Measurements from ENCODE around the gene GJA9.

Gene GJA9

GRCh38 chr1:38905985-38906384 is 24.6 kb upstream of the GJA9 start:
- Histone ChIP-seq H3K4me1 (ENCODE audit: control insufficient read depth, insufficient read depth, low read length) (no peaks in the 10 kb centered on the region), H3K27me3 (ENCODE audit: control insufficient read depth, insufficient read depth, low read length) (no peaks in the 10 kb centered on the region), H3K9ac (ENCODE audit: low read length) (no peak overlapping the region), H3K9me3 (ENCODE audit: control insufficient read depth, low read length) (no peaks in the 10 kb centered on the region), H3K36me3 (ENCODE audit: control insufficient read depth, insufficient read depth, low read length) (no peaks in the 10 kb centered on the region), H3K4me3 (ENCODE audit: low read length) (no peak overlapping the region)

GRCh38 chr1:38899560-38899959 is 18.2 kb upstream of the GJA9 start:
- Histone ChIP-seq H3K4me1 (ENCODE audit: control insufficient read depth, insufficient read depth, low read length) (no peaks in the 10 kb centered on the region), H3K27me3 (ENCODE audit: control insufficient read depth, insufficient read depth, low read length) (no peaks in the 10 kb centered on the region), H3K9me3 (ENCODE audit: control insufficient read depth, low read length) (no peaks in the 10 kb centered on the region), H3K4me3 (ENCODE audit: low read length) (no peak overlapping the region), H3K36me3 (ENCODE audit: control insufficient read depth, insufficient read depth, low read length) (no peaks in the 10 kb centered on the region), H3K9ac (ENCODE audit: low read length) (no peak overlapping the region)

- no peaks in the 10 kb centered on the region for H3K4me1 ChIP-seq (ENCODE audit: control insufficient read depth, insufficient read depth, low read length)
- H3K9ac ChIP-seq (ENCODE audit: low read length) = no peak overlapping the region
- no peaks in the 10 kb centered on the region for H3K27me3 ChIP-seq (ENCODE audit: control insufficient read depth, insufficient read depth, low read length)
- no peak overlapping the region for H3K4me3 ChIP-seq (ENCODE audit: low read length)
- no peaks in the 10 kb centered on the region for H3K36me3 ChIP-seq (ENCODE audit: control insufficient read depth, insufficient read depth, low read length)
- H3K9me3 ChIP-seq (ENCODE audit: control insufficient read depth, low read length) = no peaks in the 10 kb centered on the region
These were observed 17.4 kb upstream of the GJA9 start for GRCh38 chr1:38898653-38899230.

GRCh38 chr1:38896169-38896568 is 14.8 kb upstream of the GJA9 start:
- no peak overlapping the region for H3K4me3 ChIP-seq (ENCODE audit: low read length)
- H3K36me3 ChIP-seq (ENCODE audit: control insufficient read depth, insufficient read depth, low read length) = no peaks in the 10 kb centered on the region

GRCh38 chr1:38892976-38893375 is 11.6 kb upstream of the GJA9 start:
- H3K36me3 ChIP-seq (ENCODE audit: control insufficient read depth, insufficient read depth, low read length) = no peaks in the 10 kb centered on the region
- H3K4me3 ChIP-seq (ENCODE audit: low read length) = no peak overlapping the region

More at GRCh38 chr1:38896169-38896568, 14.8 kb upstream of the GJA9 start:
- H3K4me1 ChIP-seq (ENCODE audit: control insufficient read depth, insufficient read depth, low read length) = no peaks in the 10 kb centered on the region
- no peaks in the 10 kb centered on the region for H3K9me3 ChIP-seq (ENCODE audit: control insufficient read depth, low read length)
- H3K27me3 ChIP-seq (ENCODE audit: control insufficient read depth, insufficient read depth, low read length) = no peaks in the 10 kb centered on the region
- no peak overlapping the region for H3K9ac ChIP-seq (ENCODE audit: low read length)

GRCh38 chr1:38891753-38892152 is 10.4 kb upstream of the GJA9 start:
- Histone ChIP-seq H3K9ac (ENCODE audit: low read length) (no peak overlapping the region), H3K36me3 (ENCODE audit: control insufficient read depth, insufficient read depth, low read length) (no peaks in the 10 kb centered on the region), H3K9me3 (ENCODE audit: control insufficient read depth, low read length) (no peaks in the 10 kb centered on the region), H3K27me3 (ENCODE audit: control insufficient read depth, insufficient read depth, low read length) (no peaks in the 10 kb centered on the region), H3K4me1 (ENCODE audit: control insufficient read depth, insufficient read depth, low read length) (no peaks in the 10 kb centered on the region), H3K4me3 (ENCODE audit: low read length) (no peak overlapping the region)

More at GRCh38 chr1:38892976-38893375, 11.6 kb upstream of the GJA9 start:
- Histone ChIP-seq H3K9ac (ENCODE audit: low read length) (no peak overlapping the region), H3K27me3 (ENCODE audit: control insufficient read depth, insufficient read depth, low read length) (no peaks in the 10 kb centered on the region), H3K9me3 (ENCODE audit: control insufficient read depth, low read length) (no peaks in the 10 kb centered on the region), H3K4me1 (ENCODE audit: control insufficient read depth, insufficient read depth, low read length) (no peaks in the 10 kb centered on the region)

GRCh38 chr1:38889589-38889988 is 8.2 kb upstream of the GJA9 start:
- Histone ChIP-seq H3K4me3 (ENCODE audit: low read length) (no peak overlapping the region), H3K36me3 (ENCODE audit: control insufficient read depth, insufficient read depth, low read length) (no peaks in the 10 kb centered on the region), H3K9me3 (ENCODE audit: control insufficient read depth, low read length) (no peaks in the 10 kb centered on the region), H3K4me1 (ENCODE audit: control insufficient read depth, insufficient read depth, low read length) (no peaks in the 10 kb centered on the region), H3K27me3 (ENCODE audit: control insufficient read depth, insufficient read depth, low read length) (no peaks in the 10 kb centered on the region), H3K9ac (ENCODE audit: low read length) (no peak overlapping the region)

- Histone ChIP-seq H3K9me3 (ENCODE audit: control insufficient read depth, low read length) (no peaks in the 10 kb centered on the region), H3K9ac (ENCODE audit: low read length) (no peak overlapping the region), H3K27me3 (ENCODE audit: control insufficient read depth, insufficient read depth, low read length) (no peaks in the 10 kb centered on the region)
These were observed 7.3 kb upstream of the GJA9 start for GRCh38 chr1:38888423-38889333.

GRCh38 chr1:38885092-38885491 is 3.7 kb upstream of the GJA9 start:
- Histone ChIP-seq H3K4me3 (ENCODE audit: low read length) (no peak overlapping the region), H3K9ac (ENCODE audit: low read length) (no peak overlapping the region), H3K36me3 (ENCODE audit: control insufficient read depth, insufficient read depth, low read length) (no peaks in the 10 kb centered on the region), H3K27me3 (ENCODE audit: control insufficient read depth, insufficient read depth, low read length) (no peaks in the 10 kb centered on the region), H3K4me1 (ENCODE audit: control insufficient read depth, insufficient read depth, low read length) (no peaks in the 10 kb centered on the region), H3K9me3 (ENCODE audit: control insufficient read depth, low read length) (no peaks in the 10 kb centered on the region)

More at GRCh38 chr1:38888423-38889333, 7.3 kb upstream of the GJA9 start:
- H3K4me1 ChIP-seq (ENCODE audit: control insufficient read depth, insufficient read depth, low read length) = no peaks in the 10 kb centered on the region
- no peaks in the 10 kb centered on the region for H3K36me3 ChIP-seq (ENCODE audit: control insufficient read depth, insufficient read depth, low read length)
- H3K4me3 ChIP-seq (ENCODE audit: low read length) = no peak overlapping the region

GRCh38 chr1:38875811-38876210 is 5.6 kb downstream of the GJA9 start:
- H3K9me3 ChIP-seq (ENCODE audit: control insufficient read depth, low read length) = no peaks in the 10 kb centered on the region
- H3K9ac ChIP-seq (ENCODE audit: low read length) = no peak overlapping the region
- no peaks in the 10 kb centered on the region for H3K36me3 ChIP-seq (ENCODE audit: control insufficient read depth, insufficient read depth, low read length)
- no peaks in the 10 kb centered on the region for H3K4me1 ChIP-seq (ENCODE audit: control insufficient read depth, insufficient read depth, low read length)
- H3K4me3 ChIP-seq (ENCODE audit: low read length) = no peak overlapping the region
- H3K27me3 ChIP-seq (ENCODE audit: control insufficient read depth, insufficient read depth, low read length) = no peaks in the 10 kb centered on the region

GRCh38 chr1:38873027-38873969 is 8.1 kb downstream of the GJA9 start, which contains the start of gene MYCBP:
MYCBP (minus strand) TSS chr1:38873348; CDS start chr1:38873305, 43 bp downstream.
- Histone ChIP-seq H3K36me3 (ENCODE audit: control insufficient read depth, insufficient read depth, low read length) (no peaks in the 10 kb centered on the region), H3K27me3 (ENCODE audit: control insufficient read depth, insufficient read depth, low read length) (no peaks in the 10 kb centered on the region), H3K4me3 (ENCODE audit: low read length) (peak within 1 kb of the TSS; percentile 62), H3K4me1 (ENCODE audit: control insufficient read depth, insufficient read depth, low read length) (no peaks in the 10 kb centered on the region), H3K9me3 (ENCODE audit: control insufficient read depth, low read length) (no peaks in the 10 kb centered on the region), H3K9ac (ENCODE audit: low read length) (peak within 1 kb of the TSS; percentile 70)

All from mucosa of stomach (tissue), 1 donor.